Activated CD4-positive, alpha-beta T cell treated with anti-CD3 and anti-CD28 coated beads for 4 hours (primary cell): ENCODE results near the gene EOLA1.
"Not testable (repeated sequence)": the region's sequence is repeated elsewhere in the genome, so short reads cannot be mapped to it uniquely, and the experiment has no call there.

Source experiments
- DNase-seq, 2 donors: peaks; one replicate each; pipeline ENCODE4 v3.0.0-alpha.2; 2020

Gene EOLA1

GRCh38 chrX:149546962-149547361, 6.2 kb downstream of the EOLA1 start:
- DNase-seq = not testable (repeated sequence)

- DNase-seq = not testable (repeated sequence)
Observed at GRCh38 chrX:149547782-149548181, 7.0 kb downstream of the EOLA1 start.

- DNase-seq = not testable (repeated sequence)
Observed at GRCh38 chrX:149549701-149550100, 8.9 kb downstream of the EOLA1 start, which contains the start of gene HSFX3. TSS of gene HSFX3 (minus strand) at chrX:149549924. CDS start at chrX:149549852, 72 bp downstream.

GRCh38 chrX:149550454-149550853, 9.6 kb downstream of the EOLA1 start:
- DNase-seq = not testable (repeated sequence)

DNA sequence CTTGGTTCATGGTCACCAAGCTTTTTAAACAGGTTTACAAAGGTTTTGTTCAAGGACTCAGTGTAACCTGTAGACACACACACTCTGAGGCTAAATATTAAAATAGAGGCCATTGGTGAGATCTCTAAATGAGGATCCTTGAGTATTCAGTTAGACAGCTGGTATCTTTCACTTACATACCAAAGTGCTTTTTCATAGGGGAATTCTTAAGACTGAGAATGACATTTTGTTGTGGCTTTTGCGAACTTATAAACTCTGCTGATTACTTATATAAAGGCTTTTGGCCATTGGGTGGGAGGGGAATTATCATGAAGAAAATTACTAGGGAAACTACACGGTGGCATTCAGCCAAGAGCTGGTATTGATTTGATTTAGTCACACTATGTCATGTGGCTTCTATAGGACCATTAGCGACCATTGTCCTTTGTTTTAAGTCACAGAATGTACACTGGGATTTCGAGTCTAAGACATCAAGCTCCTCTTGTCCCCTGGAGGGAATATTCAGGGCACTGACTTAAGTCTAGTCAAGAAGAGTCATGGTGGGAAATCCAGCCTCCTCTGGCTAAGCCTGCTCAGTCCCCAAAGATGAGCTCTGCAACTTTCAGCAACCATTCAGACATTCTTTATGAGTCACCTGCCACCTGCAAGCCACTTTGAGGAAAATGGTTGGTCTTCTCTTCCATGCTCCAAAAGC, 10.6 kb downstream of the EOLA1 start:
- not testable (repeated sequence) for DNase-seq

DNA sequence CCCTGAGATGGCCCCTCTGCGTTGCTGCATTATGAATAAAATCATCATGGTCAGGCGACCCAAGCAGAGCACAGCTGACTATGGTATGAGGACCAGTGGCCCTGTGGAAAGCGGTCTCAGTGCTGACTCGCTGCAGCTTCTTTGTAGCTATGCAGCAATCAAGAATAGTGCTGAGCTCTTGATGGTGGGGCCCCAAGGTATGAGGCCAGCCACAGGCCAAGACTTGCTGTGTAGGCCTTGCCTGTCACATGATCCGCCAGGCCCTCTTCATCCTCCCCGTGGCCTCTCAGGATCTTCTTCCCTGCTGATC, 11.1 kb downstream of the EOLA1 start:
- not testable (repeated sequence) for DNase-seq

- DNase-seq = not testable (repeated sequence)
Observed at GRCh38 chrX:149555251-149555650, 14.4 kb downstream of the EOLA1 start.

DNA sequence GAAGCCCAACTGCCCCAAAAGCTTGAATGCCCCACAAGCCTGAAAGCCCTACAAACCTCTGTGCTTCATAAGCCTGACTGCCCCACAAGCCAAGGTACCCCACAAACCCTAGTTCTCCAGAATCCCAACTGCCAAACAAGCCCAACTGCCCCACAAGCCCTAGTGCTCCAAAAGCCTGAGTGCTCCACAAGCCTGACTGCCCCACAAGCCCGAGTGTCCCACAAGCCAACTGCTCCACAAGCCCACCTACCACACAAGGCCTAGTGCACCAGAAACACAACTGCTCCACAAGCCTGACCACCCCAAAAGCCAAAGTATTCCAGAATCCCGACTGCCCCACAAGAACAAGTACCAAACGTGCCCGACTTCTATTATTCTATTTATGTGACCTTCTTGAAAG, 22.5 kb downstream of the EOLA1 start:
- no peak for DNase-seq

- no peak for DNase-seq
Observed at GRCh38 chrX:149567621-149568417, 27.0 kb downstream of the EOLA1 start.

DNA sequence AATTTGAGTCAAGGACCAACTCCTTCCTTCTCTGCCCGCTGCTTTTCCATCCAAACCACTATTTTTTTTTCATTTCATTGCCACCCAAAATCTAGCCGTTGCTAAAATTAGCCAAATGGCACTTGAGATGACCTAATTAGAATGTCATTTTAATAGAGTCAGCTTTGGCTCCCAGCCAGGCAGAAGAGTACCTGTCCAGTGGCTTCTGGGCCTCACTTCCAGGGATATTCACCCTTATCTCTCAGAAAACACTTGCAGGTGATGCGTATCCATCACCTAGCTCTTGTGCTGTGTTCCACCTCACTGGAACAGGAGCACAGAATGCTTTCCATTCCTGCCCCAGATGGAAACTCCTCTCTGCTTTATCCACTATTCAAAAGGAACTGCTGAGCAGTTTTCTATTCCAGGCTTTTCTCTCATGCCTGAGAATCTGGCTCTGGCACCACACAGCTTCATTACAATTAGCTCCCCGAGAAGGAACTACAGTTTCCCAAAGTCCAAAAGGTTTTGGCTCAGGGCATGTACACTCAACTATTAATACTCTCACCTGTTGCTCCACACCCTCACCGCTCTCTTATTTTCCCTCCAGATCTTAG, 28.0 kb downstream of the EOLA1 start:
- no peak for DNase-seq

DNA sequence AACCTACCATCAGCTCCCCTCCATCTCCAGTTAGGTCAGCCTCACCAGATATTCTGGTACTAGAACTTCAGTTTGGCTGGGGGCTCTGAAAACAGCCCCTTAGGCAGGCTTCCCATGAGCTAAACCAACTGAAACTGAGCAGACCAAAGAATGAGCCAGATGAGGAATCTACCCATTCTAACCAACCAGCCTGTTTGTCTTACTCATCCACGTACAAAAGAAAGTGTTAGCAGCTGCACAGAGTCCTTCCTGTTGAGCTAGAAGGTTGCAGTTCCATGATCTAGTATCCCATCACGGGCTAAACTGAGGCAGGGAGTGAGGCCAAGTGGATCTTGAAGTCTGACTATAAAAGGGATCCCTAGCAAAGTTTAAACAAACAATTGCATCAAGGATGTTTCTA, 29.0 kb downstream of the EOLA1 start:
- no peak for DNase-seq

DNA sequence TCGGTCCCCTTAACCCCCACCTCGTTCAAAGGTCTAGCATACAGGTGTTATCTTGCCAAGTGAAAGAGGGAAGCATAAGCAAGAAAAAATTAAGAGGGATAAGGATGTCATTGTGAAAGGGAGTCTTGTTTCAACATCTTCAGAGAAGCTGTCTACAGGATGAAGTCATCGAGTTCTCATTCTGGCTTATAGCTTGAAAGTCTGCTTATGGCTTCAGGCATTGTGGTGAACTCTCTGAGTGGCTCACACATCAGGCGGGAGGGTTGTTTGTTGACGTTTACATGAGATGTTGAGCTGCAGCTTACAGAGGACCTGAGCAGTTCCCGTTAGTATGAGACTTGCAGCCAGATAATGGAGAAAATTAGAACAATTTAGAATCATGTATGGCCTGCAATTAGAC, 29.9 kb downstream of the EOLA1 start:
- no peak for DNase-seq

GRCh38 chrX:149571770-149572169, 31.0 kb downstream of the EOLA1 start:
- DNase-seq = no peak

DNA sequence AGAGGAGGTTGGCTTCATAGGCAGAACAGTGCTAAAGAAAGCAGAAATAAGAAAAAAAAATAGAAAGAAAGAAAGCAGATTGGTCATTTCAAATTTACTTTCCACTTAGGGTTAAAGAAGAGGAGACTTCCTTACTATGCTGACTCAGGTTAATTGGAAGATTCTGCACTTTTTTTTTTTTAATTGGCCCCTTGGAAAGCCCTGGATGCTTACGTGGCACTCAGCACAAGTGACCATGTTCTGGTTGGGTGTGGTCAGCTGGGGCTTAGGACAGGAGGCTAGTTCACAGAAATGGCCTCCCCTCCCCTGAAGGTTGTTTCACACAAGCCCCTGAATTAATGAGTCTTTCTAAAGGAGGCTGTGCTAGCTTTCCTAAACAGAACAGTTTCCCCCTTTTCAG, 31.9 kb downstream of the EOLA1 start:
- DNase-seq = no peak

DNA sequence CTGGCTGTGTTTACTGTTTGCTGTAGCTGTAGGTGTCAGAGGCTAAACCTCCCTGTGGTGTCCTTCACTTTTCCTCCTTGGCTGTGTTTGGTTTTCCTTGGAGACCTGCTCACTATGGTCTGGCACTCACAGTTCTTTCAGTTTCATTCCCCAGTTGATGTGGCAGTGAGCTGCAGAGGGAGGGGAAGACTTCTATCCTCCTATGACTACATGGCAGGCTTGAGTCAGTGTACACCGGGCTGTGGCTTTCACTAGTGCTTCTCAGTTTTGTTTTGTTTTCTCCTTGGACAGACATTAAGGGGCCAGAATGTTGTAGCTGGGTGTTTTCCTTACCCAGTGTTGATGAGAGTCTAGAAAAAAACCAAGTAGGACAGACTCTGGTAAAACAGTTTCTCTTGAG, 32.6 kb downstream of the EOLA1 start:
- not testable (repeated sequence) for DNase-seq

DNA sequence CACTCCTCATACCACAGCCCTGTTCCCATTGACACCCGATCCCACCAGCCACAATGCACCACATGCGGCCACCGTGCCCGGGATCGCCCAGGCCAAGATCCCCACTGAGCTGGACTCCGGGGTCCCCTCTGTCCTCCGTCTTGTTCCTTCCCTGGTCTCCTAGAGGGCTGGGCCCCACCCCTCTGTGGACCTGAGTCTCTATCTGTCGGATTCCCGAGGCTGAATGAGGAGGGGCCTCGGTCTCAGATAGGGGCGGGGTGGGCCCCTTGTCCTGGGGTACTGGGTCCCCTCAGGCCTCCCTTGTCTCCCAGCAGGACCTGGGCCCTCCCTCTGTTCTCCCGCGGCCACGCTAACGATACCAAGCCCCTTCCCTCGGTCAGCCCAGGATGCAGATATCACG, 44.8 kb downstream of the EOLA1 start:
- DNase-seq = not testable (repeated sequence)

DNA sequence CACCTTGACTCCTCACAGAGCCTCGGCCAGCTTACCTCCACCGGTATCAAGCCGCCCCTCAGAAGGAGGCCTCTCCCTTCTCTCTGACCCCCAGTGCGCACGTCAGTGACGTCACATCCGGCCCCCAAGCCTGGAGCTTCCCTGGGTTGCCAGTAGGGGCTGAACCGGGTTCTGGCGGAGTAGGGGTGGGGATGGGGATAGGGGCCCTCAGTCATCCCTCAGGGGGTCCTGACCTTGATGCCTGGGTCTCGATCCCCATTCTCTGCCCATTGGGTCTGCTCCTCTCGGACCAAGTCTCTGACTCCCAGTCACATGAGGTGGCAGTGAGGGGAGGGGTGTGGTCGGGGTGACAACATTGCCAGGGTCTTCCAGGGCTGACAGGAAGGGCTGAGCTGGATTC, 46.5 kb downstream of the EOLA1 start, which contains the start of gene MAGEA9B:
TSS of gene MAGEA9B (minus strand) at position 101 of the 400 bp plus-strand sequence. CDS start 4,280 bp downstream, outside the sequence.
- DNase-seq = not testable (repeated sequence)

DNA sequence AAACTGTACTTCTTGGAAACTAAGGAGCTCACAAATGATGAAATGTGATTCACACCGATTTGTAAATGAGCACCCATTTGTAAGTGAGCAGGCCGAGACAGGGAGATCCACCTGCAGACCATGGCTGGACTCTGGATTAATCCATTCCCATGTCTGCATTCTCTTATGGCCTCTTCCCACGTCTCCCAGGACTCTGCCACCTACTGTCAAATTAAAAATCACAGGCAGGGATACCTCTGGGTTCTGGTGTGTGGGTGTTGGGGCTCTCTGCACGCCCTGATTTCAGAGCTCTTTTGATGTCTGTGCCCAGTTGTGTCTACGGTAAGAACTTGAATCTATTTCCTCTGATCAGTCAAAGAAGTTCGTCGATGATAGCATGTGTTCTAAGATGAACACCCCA, 50.2 kb downstream of the EOLA1 start:
- not testable (repeated sequence) for DNase-seq

DNA sequence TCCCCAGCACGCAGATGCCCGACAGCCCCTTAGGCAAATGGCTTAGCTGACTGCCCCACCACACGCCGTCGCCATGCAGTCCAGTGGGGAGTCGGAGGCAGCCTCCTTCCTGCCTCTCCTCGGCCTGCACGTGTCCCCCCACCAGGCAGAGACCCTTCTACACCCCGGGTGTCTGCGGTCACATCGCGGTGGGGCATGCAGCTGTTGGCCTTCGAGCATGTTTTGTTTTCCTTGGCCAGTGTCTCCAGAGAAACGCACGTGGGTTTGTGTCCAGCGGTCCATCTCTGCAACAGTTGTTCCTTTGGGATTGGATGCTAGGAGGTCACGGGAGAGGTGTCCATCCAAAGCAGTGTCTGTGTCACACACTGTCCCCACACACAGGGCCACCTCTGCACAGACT, 54.4 kb downstream of the EOLA1 start, which contains the start of gene HSFX2:
TSS of gene HSFX2 (minus strand) at position 101 of the 400 bp plus-strand sequence. CDS start 614 bp downstream, outside the sequence.
- DNase-seq = not testable (repeated sequence)

DNA sequence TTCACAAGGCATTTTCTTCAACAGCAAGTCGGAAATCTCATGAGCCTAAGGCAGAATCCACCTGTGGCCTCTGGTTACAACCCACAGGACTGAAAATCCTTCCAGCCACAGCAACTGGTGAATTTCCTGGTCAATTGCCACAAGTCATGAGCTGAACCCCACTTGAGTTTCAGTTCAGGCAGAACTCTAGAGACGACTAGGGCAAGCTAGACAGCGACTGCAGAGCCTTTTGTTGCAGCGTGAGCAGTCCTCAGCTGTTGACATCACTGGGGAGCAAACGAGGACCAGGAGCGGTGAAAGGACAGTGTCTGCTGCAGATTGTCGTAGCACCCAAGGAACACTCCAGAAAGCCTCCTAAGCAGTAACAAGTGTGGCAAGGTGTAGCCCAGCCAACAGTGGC, 55.1 kb downstream of the EOLA1 start:
- DNase-seq = not testable (repeated sequence)
